Lung (tissue), 12 donors: ENCODE measurements around the gene HYAL2. TPM values are rescaled to one million over a fixed set of nuclear protein-coding genes. Genes with fewer than 3 reads are reported as not detected.

ENCODE experiments used
- ATAC-seq: fragments of 200-7000 bp; cut with Tn5 transposase; one replicate; pipeline ENCODE4 v1.9.1; 2020; ENCODE audit warnings: moderate number of reproducible peaks; ENCODE audit not compliant: insufficient read depth, low FRiP score
- DNase-seq, 3 donors: peaks; one replicate each; pipeline ENCODE4 v3.0.0-alpha.2; 2013 to 2017
- H3K27ac ChIP-seq, 2 donors: one replicate each; pipeline ENCODE4 v1.5.1; 2013; ENCODE audit warnings: mild to moderate bottlenecking in 2 of 2, moderate library complexity in 2 of 2, control low read depth in 1 of 2, inconsistent platforms in 1 of 2, low read depth in 1 of 2, low read length in 1 of 2
- H3K27me3 ChIP-seq, 3 donors: one replicate each; pipeline ENCODE4 v1.5.1; 2013; ENCODE audit warnings: low read length in 2 of 3; ENCODE audit not compliant: control insufficient read depth in 3 of 3, insufficient read depth in 3 of 3
- H3K36me3 ChIP-seq, 4 donors: one replicate each; pipeline ENCODE4 v1.5.1; 2013; ENCODE audit warnings: low read length in 4 of 4, mild to moderate bottlenecking in 1 of 4, moderate library complexity in 1 of 4; ENCODE audit not compliant: control insufficient read depth in 4 of 4, insufficient read depth in 4 of 4
- H3K4me1 ChIP-seq, 5 donors: one replicate each; pipeline ENCODE4 v1.5.1; 2013; ENCODE audit warnings: low read length in 5 of 5, mild to moderate bottlenecking in 2 of 5, moderate library complexity in 1 of 5; ENCODE audit not compliant: control insufficient read depth in 5 of 5, insufficient read depth in 5 of 5
- H3K4me3 ChIP-seq: one replicate; pipeline ENCODE4 v1.5.1; 2013; ENCODE audit warnings: mild to moderate bottlenecking, control low read depth, moderate library complexity
- H3K9ac ChIP-seq, 2 donors: one replicate each; pipeline ENCODE4 v1.5.1; 2013; ENCODE audit warnings: low read length in 2 of 2, control low read depth in 1 of 2; ENCODE audit not compliant: insufficient read depth in 1 of 2
- H3K9me3 ChIP-seq, 4 donors: one replicate each; pipeline ENCODE4 v1.5.1; 2013; ENCODE audit warnings: low read length in 3 of 4, mild to moderate bottlenecking in 1 of 4, moderate library complexity in 1 of 4; ENCODE audit not compliant: control insufficient read depth in 4 of 4, insufficient read depth in 3 of 4
- CTCF ChIP-seq: IDR thresholded peaks from 2 replicates; pipeline ENCODE4 v1.5.1; 2012; ENCODE audit warnings: mild to moderate bottlenecking; ENCODE audit errors: control extremely low read depth, extremely low read depth
- WGBS, 2 donors: extraction: QIAGEN DNeasy Blood & Tissue Kit; methylation state at CpG; one replicate each; pipeline ENCODE4 v1.1.7; 2013; 5-methylcytosine and 5-hydroxymethylcytosine counted together
- polyA plus RNA-seq, 2 donors: library from polyadenylated mRNA; stranded (reverse); fragments of 200-250 nt; gene quantifications; one replicate each; pipeline ENCODE4 v1.2.1, GENCODE V29; 2013
- total RNA-seq, 2 donors: library from RNA; depleted of rRNA in 1 of 2; stranded (reverse); fragments of >200 nt in 1 of 2; gene quantifications; one replicate each; pipeline ENCODE4 v1.2.1, GENCODE V29; 2014 to 2021
- donor health status: control.
- donor health status: control.
- donor health status: Bipolar disorder and iron deficiency.
- donor health status: healthy.
- donor health status: DM: yes; HTN: yes; CAD: no.

Gene HYAL2
- total and polyA plus RNA-seq, 4 donors = 94.3 to 218 (median 201) TPM

GRCh38 chr3:50333744-50334328 lies 11.3 kb upstream of the HYAL2 start:
- peak overlapping the region; percentile 86 to 89 for H3K27ac ChIP-seq
- WGBS, 2 donors = 57 to 64% methylated on average over 12 of the region's 12 CpGs
- peak overlapping the region in 1 of 2 donors; percentile 26 for H3K9ac ChIP-seq
- no peak for TF ChIP-seq CTCF
- no peak overlapping the region for H3K4me3 ChIP-seq
- DNase-seq (peak in 2 of 3 donors; percentile 33 to 65), ATAC-seq (no peak)
- H3K27me3 ChIP-seq = no peaks in the 10 kb centered on the region
- H3K4me1 ChIP-seq = peaks cover 8 to 29% (median 13%) of the 10 kb centered on the region in 5 donors
- no peaks in the 10 kb centered on the region for H3K9me3 ChIP-seq
- peaks cover 27 to 35% (median 32%) of the 10 kb centered on the region in 4 donors for H3K36me3 ChIP-seq

GRCh38 chr3:50331364-50331907 lies 8.9 kb upstream of the HYAL2 start:
- H3K36me3 ChIP-seq = peaks cover 27 to 38% (median 32%) of the 10 kb centered on the region in 4 donors
- 96 to 97% methylated on average over 19 of the region's 19 CpGs for WGBS, 2 donors
- no peak for ATAC-seq
- no peak overlapping the region for H3K27ac ChIP-seq
- no peak for TF ChIP-seq CTCF
- no peaks in the 10 kb centered on the region for H3K9me3 ChIP-seq
- H3K4me1 ChIP-seq = peaks cover 7 to 29% (median 16%) of the 10 kb centered on the region in 5 donors
- no peak for DNase-seq
- H3K4me3 ChIP-seq = no peak overlapping the region
- H3K9ac ChIP-seq = no peak overlapping the region
- H3K27me3 ChIP-seq = no peaks in the 10 kb centered on the region

- 94 to 96% methylated on average over 10 of the region's 10 CpGs for WGBS, 2 donors
- no peak overlapping the region for H3K27ac ChIP-seq
- peaks cover 2 to 22% (median 11%) of the 10 kb centered on the region in 5 donors for H3K4me1 ChIP-seq
- no peak overlapping the region for H3K4me3 ChIP-seq
- ATAC-seq (no peak), DNase-seq (no peak)
- TF ChIP-seq CTCF = no peak
- peaks cover 27 to 44% (median 35%) of the 10 kb centered on the region in 4 donors for H3K36me3 ChIP-seq
- H3K9me3 ChIP-seq = no peaks in the 10 kb centered on the region
- H3K9ac ChIP-seq = no peak overlapping the region
- H3K27me3 ChIP-seq = no peaks in the 10 kb centered on the region
Observed at GRCh38 chr3:50330330-50330729, 7.8 kb upstream of the HYAL2 start.
